H9 (cell line): ENCODE data around the gene URB1. TPM values are rescaled to one million over a fixed set of nuclear protein-coding genes. Genes with fewer than 3 reads are reported as not detected.

Experiments used
- DNase-seq: peaks from one replicate; pipeline ENCODE4 v3.0.0-alpha.2; 2017
- H2AFZ ChIP-seq: one replicate; pipeline ENCODE4 v1.6.1; 2013; ENCODE audit warnings: mild to moderate bottlenecking, low read length, control low read depth, moderate library complexity
- H2AK5ac ChIP-seq: 2 replicates; pipeline ENCODE4 v1.6.1; 2013; ENCODE audit warnings: low read length, control low read depth, mixed read lengths; ENCODE audit not compliant: insufficient read length
- H2BK120ac ChIP-seq: one replicate; pipeline ENCODE4 v1.6.1; 2013; ENCODE audit warnings: low read depth, mild to moderate bottlenecking, low read length, control low read depth, inconsistent platforms; ENCODE audit not compliant: poor library complexity, severe bottlenecking
- H2BK12ac ChIP-seq: 2 replicates; pipeline ENCODE4 v1.6.1; 2013; ENCODE audit warnings: low read length, control low read depth, mixed read lengths, low read depth; ENCODE audit not compliant: insufficient read length
- H2BK15ac ChIP-seq: 2 replicates; pipeline ENCODE4 v1.6.1; 2013; ENCODE audit warnings: low read depth, low read length, control low read depth
- H2BK20ac ChIP-seq: one replicate; pipeline ENCODE4 v1.6.1; 2013; ENCODE audit warnings: low read depth, mild to moderate bottlenecking, low read length, control low read depth, inconsistent platforms; ENCODE audit not compliant: poor library complexity, severe bottlenecking
- H2BK5ac ChIP-seq: 2 replicates; pipeline ENCODE4 v1.6.1; 2013; ENCODE audit warnings: low read length, control low read depth, mixed read lengths; ENCODE audit not compliant: insufficient read length
- H3K14ac ChIP-seq: 2 replicates; pipeline ENCODE4 v1.6.1; 2013; ENCODE audit warnings: low read length, control low read depth; ENCODE audit not compliant: insufficient read depth
- H3K18ac ChIP-seq: 2 replicates; pipeline ENCODE4 v1.6.1; 2013; ENCODE audit warnings: low read depth, mild to moderate bottlenecking, mixed read lengths, low read length, control low read depth; ENCODE audit not compliant: insufficient read length
- H3K23ac ChIP-seq: 2 replicates; pipeline ENCODE4 v1.6.1; 2013; ENCODE audit warnings: low read length, control low read depth, mixed read lengths, low read depth; ENCODE audit not compliant: insufficient read length
- H3K23me2 ChIP-seq: 2 replicates; pipeline ENCODE4 v1.6.1; 2013; ENCODE audit warnings: low read depth, mild to moderate bottlenecking, mixed read lengths, low read length, control low read depth; ENCODE audit not compliant: insufficient read length, poor library complexity, severe bottlenecking
- H3K27ac ChIP-seq: 2 replicates; pipeline ENCODE4 v1.5.1; 2013; ENCODE audit warnings: low read length, control low read depth, mixed read lengths, low read depth; ENCODE audit not compliant: insufficient read length
- H3K27me3 ChIP-seq: 2 replicates; pipeline ENCODE4 v1.6.1; 2013; ENCODE audit warnings: low read length, control low read depth, inconsistent platforms; ENCODE audit not compliant: insufficient read depth
- H3K4ac ChIP-seq: 2 replicates; pipeline ENCODE4 v1.6.1; 2013; ENCODE audit warnings: low read depth, mild to moderate bottlenecking, control low read depth, inconsistent platforms, low read length, moderate library complexity
- H3K4me1 ChIP-seq: 2 replicates; pipeline ENCODE4 v1.6.1; 2013; ENCODE audit warnings: low read length, control low read depth, inconsistent platforms; ENCODE audit not compliant: insufficient read depth
- H3K4me2 ChIP-seq: 2 replicates; pipeline ENCODE4 v1.6.1; 2013; ENCODE audit warnings: low read length, control low read depth, mixed read lengths; ENCODE audit not compliant: insufficient read length, insufficient read depth
- H3K56ac ChIP-seq: 2 replicates; pipeline ENCODE4 v1.6.1; 2013; ENCODE audit warnings: low read depth, mild to moderate bottlenecking, mixed read lengths, low read length, control low read depth; ENCODE audit not compliant: insufficient read length
- H3K79me1 ChIP-seq: 2 replicates; pipeline ENCODE4 v1.6.1; 2013; ENCODE audit warnings: low read depth, mild to moderate bottlenecking, moderate library complexity, low read length, control low read depth, inconsistent platforms; ENCODE audit not compliant: insufficient read depth, poor library complexity, severe bottlenecking
- H3K79me2 ChIP-seq: 2 replicates; pipeline ENCODE4 v1.6.1; 2013; ENCODE audit warnings: low read length, control low read depth, inconsistent platforms; ENCODE audit not compliant: insufficient read depth
- H3K9ac ChIP-seq: 2 replicates; pipeline ENCODE4 v1.6.1; 2013; ENCODE audit warnings: low read length, control low read depth, mixed read lengths; ENCODE audit not compliant: insufficient read length; ENCODE audit errors: extremely low read depth
- H3K9me3 ChIP-seq: one replicate; pipeline ENCODE4 v1.6.1; 2013; ENCODE audit warnings: low read depth, low read length, inconsistent platforms; ENCODE audit not compliant: control insufficient read depth
- H3T11ph ChIP-seq: one replicate; pipeline ENCODE4 v1.6.1; 2013; ENCODE audit warnings: mild to moderate bottlenecking, low read length, control low read depth, inconsistent platforms
- H4K20me1 ChIP-seq: one replicate; pipeline ENCODE4 v1.6.1; 2013; ENCODE audit not compliant: control insufficient read depth, insufficient read length, insufficient read depth
- H4K5ac ChIP-seq: 2 replicates; pipeline ENCODE4 v1.6.1; 2013; ENCODE audit warnings: low read depth, mild to moderate bottlenecking, mixed read lengths, low read length, control low read depth; ENCODE audit not compliant: insufficient read length
- H4K8ac ChIP-seq: replicated peaks from 2 replicates; pipeline ENCODE4 v1.6.1; 2013; ENCODE audit warnings: low read length, control low read depth, mixed read lengths, low read depth; ENCODE audit not compliant: insufficient read length
- H4K91ac ChIP-seq: 2 replicates; pipeline ENCODE4 v1.6.1; 2013; ENCODE audit warnings: low read depth, mild to moderate bottlenecking, moderate library complexity, mixed read lengths, low read length, control low read depth; ENCODE audit not compliant: insufficient read length
- H3K27ac Mint-ChIP-seq, 3 experiments: 2 replicates in 2 of 3; 3 replicates in 1 of 3; pipeline ENCODE4 v1.8.0; 2020 to 2021; ENCODE audit warnings: mixed read lengths in 3 of 3, mild to moderate bottlenecking in 1 of 3, moderate library complexity in 1 of 3
- H3K27me3 Mint-ChIP-seq: 2 replicates; pipeline ENCODE4 v1.8.0; 2021; ENCODE audit warnings: low read depth, mild to moderate bottlenecking, moderate library complexity, mixed read lengths
- H3K36me3 Mint-ChIP-seq, 3 experiments: 2 replicates in 2 of 3; 3 replicates in 1 of 3; pipeline ENCODE4 v1.8.0; 2020 to 2021; ENCODE audit warnings: low read depth in 3 of 3, mixed read lengths in 3 of 3; ENCODE audit not compliant: insufficient read depth in 1 of 3
- H3K4me1 Mint-ChIP-seq, 2 experiments: 2 replicates each; pipeline ENCODE4 v1.8.0; 2020; ENCODE audit warnings: mixed read lengths in 2 of 2
- H3K4me3 Mint-ChIP-seq, 2 experiments: 2 replicates in 1 of 2; 3 replicates in 1 of 2; pipeline ENCODE4 v1.8.0; 2020 to 2021; ENCODE audit warnings: mild to moderate bottlenecking in 2 of 2, mixed read lengths in 2 of 2, moderate library complexity in 1 of 2
- H3K9me3 Mint-ChIP-seq, 2 experiments: 2 replicates in 1 of 2; 3 replicates in 1 of 2; pipeline ENCODE4 v1.8.0; 2020; ENCODE audit warnings: mild to moderate bottlenecking in 2 of 2, mixed read lengths in 2 of 2, moderate library complexity in 1 of 2
- WGBS: extraction: QIAGEN DNeasy Blood & Tissue Kit; methylation state at CpG from one replicate; pipeline ENCODE4 v1.1.7; 2013; ENCODE audit warnings: missing lambda C conversion rate, low lambda C conversion rate, mixed read lengths; ENCODE audit not compliant: insufficient read length; ENCODE audit errors: extremely low coverage; 5-methylcytosine and 5-hydroxymethylcytosine counted together
- total RNA-seq: library from RNA; stranded (reverse); gene quantifications from 2 replicates; pipeline ENCODE4 v1.2.1, GENCODE V29; 2021
- TF ChIP-seq, protein P1 (sequence below): fragments of 200-600 bp; sonication (generic); conservative IDR thresholded peaks from 3 replicates; pipeline ENCODE4 v1.8.0; 2021; ENCODE audit warnings: antibody characterized with exemption, mild to moderate bottlenecking

URB1 gene
- total RNA-seq, 1 experiment from 2014 or later: 23.5 TPM

- Histone ChIP-seq H4K91ac (no peak overlapping the region), H3K4ac (no peak overlapping the region), H4K5ac (no peak overlapping the region), H2AK5ac (no peak overlapping the region), H3K4me2 (no peak overlapping the region), H3K79me2 (no peaks in the 10 kb centered on the region), H3K23ac (no peak overlapping the region), H2BK120ac (no peak overlapping the region), H3K9me3 (no peaks in the 10 kb centered on the region), H3K27ac (no peak overlapping the region), H2BK5ac (no peak overlapping the region), H3K56ac (no peak overlapping the region), H3K23me2 (no peaks in the 10 kb centered on the region), H3T11ph (no peak overlapping the region), H4K8ac (no peak overlapping the region), H3K4me1 (no peaks in the 10 kb centered on the region), H2BK20ac (no peak overlapping the region), H2BK12ac (no peak overlapping the region), H3K27me3 (no peaks in the 10 kb centered on the region), H3K18ac (no peak overlapping the region), H4K20me1 (no peaks in the 10 kb centered on the region), H3K14ac (no peak overlapping the region), H3K9ac (no peak overlapping the region), H2BK15ac (no peak overlapping the region), H2AFZ (no peak overlapping the region), H3K79me1 (no peaks in the 10 kb centered on the region)
- TF ChIP-seq, protein P1, sequence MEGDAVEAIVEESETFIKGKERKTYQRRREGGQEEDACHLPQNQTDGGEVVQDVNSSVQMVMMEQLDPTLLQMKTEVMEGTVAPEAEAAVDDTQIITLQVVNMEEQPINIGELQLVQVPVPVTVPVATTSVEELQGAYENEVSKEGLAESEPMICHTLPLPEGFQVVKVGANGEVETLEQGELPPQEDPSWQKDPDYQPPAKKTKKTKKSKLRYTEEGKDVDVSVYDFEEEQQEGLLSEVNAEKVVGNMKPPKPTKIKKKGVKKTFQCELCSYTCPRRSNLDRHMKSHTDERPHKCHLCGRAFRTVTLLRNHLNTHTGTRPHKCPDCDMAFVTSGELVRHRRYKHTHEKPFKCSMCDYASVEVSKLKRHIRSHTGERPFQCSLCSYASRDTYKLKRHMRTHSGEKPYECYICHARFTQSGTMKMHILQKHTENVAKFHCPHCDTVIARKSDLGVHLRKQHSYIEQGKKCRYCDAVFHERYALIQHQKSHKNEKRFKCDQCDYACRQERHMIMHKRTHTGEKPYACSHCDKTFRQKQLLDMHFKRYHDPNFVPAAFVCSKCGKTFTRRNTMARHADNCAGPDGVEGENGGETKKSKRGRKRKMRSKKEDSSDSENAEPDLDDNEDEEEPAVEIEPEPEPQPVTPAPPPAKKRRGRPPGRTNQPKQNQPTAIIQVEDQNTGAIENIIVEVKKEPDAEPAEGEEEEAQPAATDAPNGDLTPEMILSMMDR: no peak
- H3K27me3 Mint-ChIP-seq: no peaks in the 10 kb centered on the region
- H3K9me3 Mint-ChIP-seq: no peaks in the 10 kb centered on the region
- peaks cover 50 to 95% (median 93%) of the 10 kb centered on the region in 3 experiments for H3K36me3 Mint-ChIP-seq
- H3K27ac Mint-ChIP-seq: no peak overlapping the region
- no CpG with 5 or more reads among the region's 13 CpGs for WGBS
- no peak overlapping the region for H3K4me3 Mint-ChIP-seq
- no peaks in the 10 kb centered on the region for H3K4me1 Mint-ChIP-seq
- no peak for DNase-seq
Observed at GRCh38 chr21:32320726-32321125, 72.1 kb downstream of the URB1 start.
